Gastroesophageal sphincter (tissue), 4 donors: ENCODE data around the gene TMEM209. TPM values are rescaled to one million over a fixed set of nuclear protein-coding genes. Genes with fewer than 3 reads are reported as not detected.
A peak's percentile ranks its signal among the peaks of the same experiment; 100 is the strongest.
"Not testable (repeated sequence)": the region's sequence is repeated elsewhere in the genome, so short reads cannot be mapped to it uniquely, and the experiment has no call there.

Source experiments
- ATAC-seq: fragments of 150-250 bp; one replicate; pipeline ENCODE4 v1.9.1; 2016; ENCODE audit warnings: mild to moderate bottlenecking, moderate library complexity
- H3K27ac ChIP-seq, 4 donors: fragments of 200-600 bp; sonication (generic) in 3 of 4; 1 replicate in 3 of 4; 2 replicates in 1 of 4; pipeline ENCODE4 v1.5.1; 2016 to 2019
- H3K27me3 ChIP-seq: fragments of 200-600 bp; sonication (generic); one replicate; pipeline ENCODE4 v1.5.1; 2019
- H3K36me3 ChIP-seq, 2 donors: fragments of 200-600 bp; sonication (generic); one replicate each; pipeline ENCODE4 v1.5.1; 2019; ENCODE audit warnings: control low read depth in 1 of 2
- H3K4me1 ChIP-seq, 3 donors: fragments of 200-600 bp; sonication (generic); 1 replicate in 2 of 3; 2 replicates in 1 of 3; pipeline ENCODE4 v1.5.1; 2016 to 2019; ENCODE audit warnings: control low read depth in 2 of 3
- H3K4me3 ChIP-seq, 2 donors: fragments of 200-600 bp; sonication (generic); one replicate each; pipeline ENCODE4 v1.5.1; 2019; ENCODE audit warnings: mild to moderate bottlenecking in 1 of 2, moderate library complexity in 1 of 2
- H3K9me3 ChIP-seq, 3 donors: fragments of 200-600 bp; sonication (generic); one replicate each; pipeline ENCODE4 v1.5.1; 2017 to 2019; ENCODE audit warnings: control low read depth in 2 of 3
- CTCF ChIP-seq, 4 experiments: fragments of 200-600 bp in 2 of 4; fragments of 450-650 bp in 2 of 4; sonication (generic) in 1 of 4; IDR thresholded peaks; one replicate each; pipeline ENCODE4 v1.5.1; 2017 to 2019; ENCODE audit warnings: antibody characterized with exemption in 4 of 4, mild to moderate bottlenecking in 2 of 4, moderate library complexity in 2 of 4
- EP300 ChIP-seq: sonication (generic); formaldehyde crosslinking; IDR thresholded peaks from one replicate; pipeline ENCODE4 v1.6.1; 2017; ENCODE audit warnings: antibody characterized with exemption, mild to moderate bottlenecking
- POLR2A ChIP-seq, 2 donors: fragments of 450-650 bp; IDR thresholded peaks; one replicate each; pipeline ENCODE4 v1.6.1; 2017; ENCODE audit warnings: antibody characterized with exemption in 2 of 2, mild to moderate bottlenecking in 2 of 2, moderate library complexity in 1 of 2
- POLR2AphosphoS5 ChIP-seq: sonication (generic); formaldehyde crosslinking; IDR thresholded peaks from one replicate; pipeline ENCODE4 v1.6.1; 2017; ENCODE audit warnings: antibody characterized with exemption
- WGBS, 2 donors: methylation state at CpG; one replicate each; pipeline ENCODE4 v1.1.5; 2018; ENCODE audit warnings: low coverage in 1 of 2; 5-methylcytosine and 5-hydroxymethylcytosine counted together
- total RNA-seq, 4 donors: library from RNA; depleted of rRNA; stranded (reverse); fragments of >200 nt; gene quantifications; one replicate each; pipeline ENCODE4 v1.1.0, GENCODE V29; 2016

The TMEM209 gene
- total RNA-seq, 4 donors from 2014 or later = 5.5 to 13.4 (median 8.2) TPM

DNA sequence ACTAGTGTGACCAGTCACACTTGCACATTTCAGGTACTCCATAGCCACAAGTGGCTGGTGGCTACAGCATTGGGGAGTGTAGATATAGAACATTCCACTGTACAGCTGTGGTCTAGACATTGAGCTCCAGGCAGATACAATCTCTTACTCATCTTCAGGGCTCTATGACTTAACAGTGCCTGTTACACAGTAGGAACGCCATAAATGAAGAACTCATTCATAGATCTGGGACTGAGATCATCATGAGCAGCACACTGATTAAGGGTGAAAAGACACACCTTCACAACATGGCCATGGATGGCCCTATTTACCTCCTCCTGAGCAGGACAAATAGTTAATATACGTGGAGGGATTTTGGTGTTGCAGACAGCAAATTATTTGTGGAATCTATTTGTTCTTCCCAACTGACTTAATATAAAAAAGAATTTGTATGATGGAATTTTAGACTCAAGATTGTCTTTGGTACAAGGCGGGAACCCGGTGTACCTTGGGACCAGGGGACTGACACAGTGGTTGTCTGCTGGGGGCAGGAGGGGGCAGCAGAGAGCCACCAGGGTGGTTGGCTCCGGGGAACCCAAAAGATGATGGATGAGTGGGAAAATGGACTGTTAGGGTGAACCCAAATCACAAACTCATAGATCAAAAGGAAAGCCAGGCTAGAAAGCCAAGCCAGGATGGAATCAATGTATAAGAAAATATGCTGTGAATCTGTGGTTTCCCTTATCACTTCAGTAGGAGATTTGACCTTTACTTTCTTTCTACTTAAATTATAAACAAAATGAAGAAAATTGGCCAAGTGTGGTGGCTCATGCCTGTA is 37.2 kb upstream of the TMEM209 start:
- TF ChIP-seq CTCF (IDR thresholded peaks at IDR 0.05) (peak; percentile 34 to 81 (median 52)), POLR2AphosphoS5 (no peak), POLR2A (IDR thresholded peaks at IDR 0.05) (no peak), EP300 (no peak)
- H3K27me3 ChIP-seq = no peaks in the 10 kb centered on the region

DNA sequence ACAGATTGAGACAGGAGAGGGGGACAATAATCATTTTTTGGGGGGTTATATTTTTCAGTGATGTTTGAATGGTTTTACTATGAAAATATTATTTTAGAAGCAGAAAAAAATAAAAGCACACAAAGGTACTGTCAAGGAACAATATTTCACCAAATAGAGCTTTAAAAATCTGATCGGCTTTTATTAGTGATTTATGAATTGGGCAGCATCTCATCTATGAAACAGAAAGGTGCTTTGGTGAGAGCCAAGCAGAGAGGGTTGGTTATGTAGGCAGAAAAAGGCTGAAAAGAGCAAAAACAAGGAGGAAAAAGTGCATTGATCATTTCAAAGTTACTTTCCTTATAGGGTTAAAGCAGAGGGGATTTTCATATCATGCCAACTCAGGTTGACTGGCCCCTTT is 35.0 kb upstream of the TMEM209 start:
- no peaks in the 10 kb centered on the region for H3K9me3 ChIP-seq
- 86 to 100% methylated on average over 1 of the region's 1 CpG for WGBS, 2 donors
- ATAC-seq = no peak

More for the DNA sequence above, 37.2 kb upstream of the TMEM209 start:
- peak; percentile 58 for ATAC-seq
- no peak overlapping the region for H3K27ac ChIP-seq
- H3K4me3 ChIP-seq = no peak overlapping the region
- H3K4me1 ChIP-seq = no peaks in the 10 kb centered on the region
- 31 to 46% methylated on average over 5 of the region's 5 CpGs for WGBS, 2 donors
- peaks cover 0 to 5% (median 0%) of the 10 kb centered on the region in 3 donors for H3K9me3 ChIP-seq
- H3K36me3 ChIP-seq = no peaks in the 10 kb centered on the region

DNA sequence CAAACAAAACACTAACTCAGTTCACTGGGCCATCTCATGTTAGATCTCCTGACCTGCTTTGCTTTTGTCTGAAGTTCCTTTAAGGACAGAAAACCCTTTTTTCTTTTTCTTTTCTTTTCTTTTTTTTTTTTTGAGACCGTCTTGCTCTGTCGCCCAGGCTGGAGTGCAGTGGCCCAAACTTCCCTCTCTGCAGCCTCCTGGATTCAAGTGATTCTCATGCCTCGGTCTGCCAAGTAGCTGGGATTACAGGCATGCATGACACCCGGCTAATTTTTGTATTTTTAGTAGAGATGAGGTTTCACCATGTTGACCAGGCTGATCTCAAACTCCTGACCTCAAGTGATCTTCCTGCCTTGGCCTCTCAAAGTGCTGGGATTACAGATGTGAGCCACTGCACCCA is 31.2 kb upstream of the TMEM209 start:
- not testable (repeated sequence) for H3K27ac ChIP-seq, H3K9me3 ChIP-seq, H3K4me3 ChIP-seq, ATAC-seq, H3K27me3 ChIP-seq, H3K36me3 ChIP-seq
- H3K4me1 ChIP-seq = peaks cover 0 to 11% (median 0%) of the 10 kb centered on the region in 3 donors
- 80% methylated on average over 1 of the region's 4 CpGs; no CpG with 5 or more reads in 1 of the 2 donors for WGBS, 2 donors

More for the DNA sequence above, 35.0 kb upstream of the TMEM209 start:
- H3K27ac ChIP-seq = no peak overlapping the region
- H3K4me3 ChIP-seq = no peak overlapping the region
- no peaks in the 10 kb centered on the region for H3K36me3 ChIP-seq
- H3K4me1 ChIP-seq = no peaks in the 10 kb centered on the region
- no peaks in the 10 kb centered on the region for H3K27me3 ChIP-seq
- TF ChIP-seq POLR2AphosphoS5 (no peak), CTCF (IDR thresholded peaks at IDR 0.05) (no peak), EP300 (no peak), POLR2A (IDR thresholded peaks at IDR 0.05) (no peak)

GRCh38 chr7:130234078-130234477 is 28.9 kb upstream of the TMEM209 start:
- H3K27ac ChIP-seq = no peak overlapping the region
- peaks cover 0 to 14% (median 0%) of the 10 kb centered on the region in 3 donors for H3K4me1 ChIP-seq
- WGBS, 2 donors = 70 to 90% methylated on average over 2 of the region's 2 CpGs
- no peaks in the 10 kb centered on the region for H3K9me3 ChIP-seq
- no peak overlapping the region for H3K4me3 ChIP-seq
- TF ChIP-seq CTCF (IDR thresholded peaks at IDR 0.05) = no peak
- no peaks in the 10 kb centered on the region for H3K36me3 ChIP-seq
- H3K27me3 ChIP-seq = no peaks in the 10 kb centered on the region
- no peak for ATAC-seq

GRCh38 chr7:130232209-130232608 is 27.0 kb upstream of the TMEM209 start:
- no peak overlapping the region for H3K27ac ChIP-seq
- 17 to 60% methylated on average over 1 to 2 of the region's 2 CpGs for WGBS, 2 donors
- H3K4me3 ChIP-seq = no peak overlapping the region
- H3K27me3 ChIP-seq = no peaks in the 10 kb centered on the region
- TF ChIP-seq POLR2A (IDR thresholded peaks at IDR 0.05) = no peak
- no peak for TF ChIP-seq POLR2AphosphoS5
- TF ChIP-seq EP300 = no peak
- TF ChIP-seq CTCF (IDR thresholded peaks at IDR 0.05) = no peak
- H3K36me3 ChIP-seq = no peaks in the 10 kb centered on the region
- peaks cover 0 to 28% (median 0%) of the 10 kb centered on the region in 3 donors for H3K4me1 ChIP-seq
- no peaks in the 10 kb centered on the region for H3K9me3 ChIP-seq
- ATAC-seq = no peak
